Ectodermal cell (in vitro differentiated cells): ENCODE data around the gene MAPT.

ENCODE experiments used
- H3K27ac ChIP-seq: 2 replicates; pipeline ENCODE4 v1.7.0; 2013; ENCODE audit warnings: mild to moderate bottlenecking, low read depth, low read length; ENCODE audit not compliant: insufficient read depth, poor library complexity, severe bottlenecking
- H3K27me3 ChIP-seq: 2 replicates; pipeline ENCODE4 v1.7.0; 2013; ENCODE audit warnings: mild to moderate bottlenecking, low read length; ENCODE audit not compliant: insufficient read depth, control insufficient read depth, poor library complexity, severe bottlenecking
- H3K36me3 ChIP-seq: one replicate; pipeline ENCODE4 v1.7.0; 2013; ENCODE audit warnings: low read length; ENCODE audit not compliant: control insufficient read depth, insufficient read depth
- H3K4me1 ChIP-seq: one replicate; pipeline ENCODE4 v1.7.0; 2013; ENCODE audit warnings: low read length; ENCODE audit not compliant: control insufficient read depth, insufficient read depth
- H3K4me3 ChIP-seq: 2 replicates; pipeline ENCODE4 v1.7.0; 2013; ENCODE audit warnings: low read depth, low read length, control low read depth; ENCODE audit not compliant: insufficient read depth
- H3K9me3 ChIP-seq: 2 replicates; pipeline ENCODE4 v1.7.0; 2013; ENCODE audit warnings: mild to moderate bottlenecking, low read length, moderate library complexity; ENCODE audit not compliant: control insufficient read depth
- WGBS, 2 experiments: methylation state at CpG; one replicate each; pipeline ENCODE4 v1.1.7; 2013; ENCODE audit warnings: missing lambda C conversion rate in 2 of 2; 5-methylcytosine and 5-hydroxymethylcytosine counted together

Gene MAPT

DNA sequence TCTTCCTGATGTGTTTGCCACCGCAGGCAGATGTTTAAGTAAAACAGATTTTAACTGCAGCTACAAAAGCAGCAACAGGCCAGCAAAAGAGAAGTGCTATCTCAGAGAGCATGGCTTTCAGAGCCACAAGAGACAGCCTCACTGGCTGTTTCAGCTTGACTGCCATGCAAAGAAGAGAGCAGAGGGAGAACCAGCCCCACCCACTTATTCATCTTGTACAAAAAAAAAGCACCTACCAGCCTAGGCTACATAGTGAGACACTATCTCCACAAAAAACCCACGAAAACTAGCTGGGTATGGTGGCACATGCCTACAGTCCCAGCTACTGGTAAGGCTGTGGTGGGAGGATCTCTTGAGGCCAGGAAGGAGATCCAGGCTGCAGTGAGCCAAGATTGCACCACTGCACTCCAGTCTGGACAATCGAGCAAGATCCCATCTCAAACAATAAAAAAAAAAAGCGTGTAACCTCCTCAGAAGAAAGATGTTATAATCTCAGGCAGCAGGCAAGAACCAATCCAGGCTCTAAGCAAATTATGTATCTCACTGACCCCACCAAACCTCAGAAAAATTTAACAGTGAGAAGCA lies 134.7 kb downstream of the MAPT start:
- 88 to 94% methylated on average over 4 of the region's 4 CpGs for WGBS, 2 experiments
- H3K9me3 ChIP-seq, result no peaks in the 10 kb centered on the region
- H3K27ac ChIP-seq, result no peak overlapping the region
- no peaks in the 10 kb centered on the region for H3K27me3 ChIP-seq
- peaks cover 12% of the 10 kb centered on the region for H3K4me1 ChIP-seq
- H3K4me3 ChIP-seq, result no peak overlapping the region
- H3K36me3 ChIP-seq, result peaks cover 33% of the 10 kb centered on the region

DNA sequence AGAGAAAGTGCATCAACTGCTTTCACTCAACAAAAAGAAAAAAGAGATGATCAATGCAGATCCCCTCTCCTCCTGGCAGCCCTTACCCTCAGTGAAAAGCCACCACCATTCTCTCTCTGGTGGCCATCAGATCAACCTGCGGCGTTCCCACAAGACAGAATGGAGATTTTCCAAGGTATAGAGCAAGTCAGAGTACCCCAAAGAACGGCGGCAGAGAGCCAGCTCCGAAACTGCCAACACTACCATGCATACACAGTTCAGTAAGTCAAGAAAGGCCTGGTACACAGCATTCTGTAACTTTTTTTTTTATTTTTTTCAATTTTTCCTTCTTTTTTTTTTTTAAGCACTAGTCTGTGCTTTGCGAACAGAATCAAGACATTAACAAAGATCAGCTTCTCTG lies 135.3 kb downstream of the MAPT start:
- Histone ChIP-seq H3K9me3 (no peaks in the 10 kb centered on the region), H3K4me1 (peaks cover 12% of the 10 kb centered on the region), H3K27ac (no peak overlapping the region), H3K4me3 (no peak overlapping the region), H3K36me3 (peaks cover 38% of the 10 kb centered on the region), H3K27me3 (no peaks in the 10 kb centered on the region)
- 93 to 96% methylated on average over 6 of the region's 6 CpGs for WGBS, 2 experiments

DNA sequence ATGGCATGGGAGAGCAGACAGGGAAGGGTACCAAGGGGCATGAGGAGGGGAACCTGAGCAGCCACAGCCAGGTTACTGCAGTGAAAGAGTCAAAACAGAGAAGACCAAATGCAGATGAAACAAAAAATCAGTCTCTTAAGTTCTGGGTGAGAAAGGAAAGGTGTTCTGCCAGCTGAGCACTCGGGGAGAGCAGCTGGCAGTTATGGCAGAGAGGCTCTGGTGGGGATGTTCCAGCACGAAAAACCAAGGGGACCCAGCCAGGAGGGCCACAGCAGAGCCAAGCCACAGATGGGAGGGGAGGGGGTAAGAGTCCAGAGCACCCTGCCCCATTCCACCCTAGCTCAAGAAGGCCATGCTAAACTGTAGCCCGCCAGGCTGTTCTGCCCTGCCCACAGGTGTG lies 136.4 kb downstream of the MAPT start:
- no peaks in the 10 kb centered on the region for H3K9me3 ChIP-seq
- peaks cover 48% of the 10 kb centered on the region for H3K36me3 ChIP-seq
- WGBS, 2 experiments, result 92 to 96% methylated on average over 3 of the region's 3 CpGs

DNA sequence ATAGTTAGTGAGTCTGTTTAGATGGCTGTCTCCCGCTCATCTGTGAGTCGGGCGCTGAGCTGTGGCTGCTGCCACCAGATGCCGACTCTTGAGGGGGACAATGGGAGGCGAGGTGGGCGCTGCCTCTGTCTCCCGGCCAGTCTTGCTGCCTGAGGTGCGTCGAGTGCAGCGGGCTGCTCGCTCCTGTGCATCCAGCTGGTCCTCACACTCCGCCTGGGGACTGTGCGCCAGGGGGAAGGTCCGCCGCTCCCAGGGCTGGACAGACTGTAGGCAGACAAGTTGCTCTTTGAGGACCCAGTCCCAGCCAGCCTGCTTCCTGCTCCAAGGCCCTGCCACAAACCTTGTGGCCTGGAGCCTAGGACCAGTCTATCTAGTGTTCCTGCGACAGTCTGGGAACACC lies 137.1 kb downstream of the MAPT start:
- H3K4me1 ChIP-seq, result peaks cover 7% of the 10 kb centered on the region
- H3K36me3 ChIP-seq, result peaks cover 54% of the 10 kb centered on the region
- WGBS, 2 experiments, result 95 to 96% methylated on average over 16 of the region's 16 CpGs
- H3K4me3 ChIP-seq, result no peak overlapping the region
- H3K27me3 ChIP-seq, result no peaks in the 10 kb centered on the region
- no peaks in the 10 kb centered on the region for H3K9me3 ChIP-seq
- H3K27ac ChIP-seq, result no peak overlapping the region

More for the DNA sequence above, 136.4 kb downstream of the MAPT start:
- H3K4me3 ChIP-seq, result no peak overlapping the region
- H3K4me1 ChIP-seq, result peaks cover 7% of the 10 kb centered on the region
- no peak overlapping the region for H3K27ac ChIP-seq
- no peaks in the 10 kb centered on the region for H3K27me3 ChIP-seq

DNA sequence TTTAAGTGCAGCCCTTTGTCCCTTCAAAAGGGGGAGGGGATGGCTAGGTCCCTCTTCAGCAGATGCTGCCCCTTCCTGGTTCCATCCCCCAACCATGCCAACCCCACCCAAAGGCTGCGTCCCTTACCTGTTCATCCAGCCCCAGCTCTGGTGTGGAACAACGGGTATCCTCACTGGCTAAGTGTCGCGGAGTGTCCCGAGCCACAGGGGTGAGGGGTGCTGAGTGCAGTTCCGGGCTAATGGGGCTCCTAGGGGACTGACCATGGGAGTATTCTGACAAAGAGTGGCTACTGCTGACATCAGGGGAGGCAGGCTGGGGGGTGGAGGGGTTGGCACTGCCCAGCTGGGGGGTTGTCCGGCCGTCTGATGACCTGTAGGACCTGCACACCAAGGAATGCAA lies 137.6 kb downstream of the MAPT start:
- H3K36me3 ChIP-seq, result peaks cover 59% of the 10 kb centered on the region
- no peaks in the 10 kb centered on the region for H3K9me3 ChIP-seq
- H3K27me3 ChIP-seq, result no peaks in the 10 kb centered on the region
- 90% methylated on average over 8 of the region's 8 CpGs for WGBS, 2 experiments
- H3K4me3 ChIP-seq, result no peak overlapping the region
- peaks cover 7% of the 10 kb centered on the region for H3K4me1 ChIP-seq
- H3K27ac ChIP-seq, result no peak overlapping the region

DNA sequence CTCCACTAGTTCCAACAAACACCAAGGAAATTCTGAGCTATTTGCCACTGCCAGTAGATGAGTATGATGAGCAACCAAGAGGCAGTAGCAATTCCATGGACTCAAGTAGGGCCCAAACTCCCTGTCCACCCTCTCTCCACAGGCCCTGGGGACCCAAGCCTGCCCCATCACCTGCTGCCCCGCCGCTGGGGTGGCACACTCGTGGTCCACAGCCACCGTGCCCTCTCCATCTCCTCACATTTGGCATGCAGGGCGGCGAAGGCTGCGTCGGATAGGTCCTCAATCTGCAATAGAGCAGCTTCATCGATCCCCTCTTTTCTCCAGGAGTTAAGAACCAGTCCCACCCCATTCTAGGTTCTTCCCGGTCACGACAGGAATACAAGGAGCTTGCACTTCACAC lies 138.6 kb downstream of the MAPT start:
- Histone ChIP-seq H3K4me1 (no peaks in the 10 kb centered on the region), H3K9me3 (no peaks in the 10 kb centered on the region), H3K36me3 (peaks cover 68% of the 10 kb centered on the region), H3K27ac (no peak overlapping the region), H3K27me3 (no peaks in the 10 kb centered on the region), H3K4me3 (no peak overlapping the region)
- 94 to 96% methylated on average over 11 of the region's 11 CpGs for WGBS, 2 experiments

DNA sequence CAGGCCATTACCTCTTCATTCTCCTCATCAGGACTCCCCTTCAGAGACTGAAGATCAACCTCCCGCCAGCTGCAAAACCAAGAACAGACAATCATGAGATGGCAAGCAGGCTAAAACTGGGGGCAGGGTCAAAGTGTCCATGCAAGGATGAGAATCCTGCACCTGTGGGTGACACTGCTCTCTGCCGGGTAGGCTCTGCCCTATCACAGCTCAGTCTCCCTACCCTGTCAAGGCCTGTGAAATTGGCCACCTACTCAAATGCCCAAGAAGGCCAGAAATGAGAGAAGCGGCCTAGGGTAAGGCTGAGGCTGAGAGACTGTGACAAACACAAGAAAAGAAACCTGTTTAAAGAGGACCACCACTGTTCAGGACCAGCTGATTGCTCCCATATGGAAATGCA lies 139.0 kb downstream of the MAPT start:
- WGBS, 2 experiments, result 95% methylated on average over 3 of the region's 3 CpGs
- Histone ChIP-seq H3K9me3 (no peaks in the 10 kb centered on the region), H3K4me1 (no peaks in the 10 kb centered on the region), H3K4me3 (no peak overlapping the region), H3K27me3 (no peaks in the 10 kb centered on the region), H3K27ac (no peak overlapping the region), H3K36me3 (peaks cover 73% of the 10 kb centered on the region)

DNA sequence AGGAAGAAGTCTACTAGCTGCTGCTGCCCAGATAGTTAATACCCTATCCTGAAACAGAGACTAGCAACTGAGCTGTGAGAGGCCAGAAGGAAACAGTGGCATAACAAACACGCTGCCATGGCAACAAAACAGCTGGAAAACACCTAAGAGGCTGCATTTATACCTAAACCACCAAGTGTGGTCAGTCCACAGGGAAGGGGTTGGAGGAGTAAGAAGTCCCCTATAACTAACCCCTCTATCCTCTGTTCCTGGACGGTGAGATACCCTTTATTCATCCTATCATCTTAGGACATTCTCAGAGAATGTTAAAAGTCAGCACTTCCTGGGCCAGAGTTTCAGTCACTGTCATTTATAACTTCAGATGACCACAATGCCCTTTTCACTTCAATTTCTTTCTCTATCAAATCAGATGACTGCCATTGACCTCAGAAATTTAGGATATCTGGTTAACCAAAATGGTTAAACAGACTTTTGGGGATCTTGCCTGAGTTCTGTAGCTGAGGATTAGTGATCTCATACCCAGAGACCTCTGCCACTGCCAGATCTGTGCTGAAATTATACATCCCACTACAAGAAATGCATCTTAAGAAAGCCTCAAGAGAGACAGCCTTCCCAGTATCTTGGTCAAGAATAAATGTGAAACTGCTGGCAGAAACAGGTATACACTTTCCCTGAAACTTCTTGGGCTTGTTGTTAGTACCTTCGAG lies 140.9 kb downstream of the MAPT start:
- Histone ChIP-seq H3K4me1 (no peaks in the 10 kb centered on the region), H3K9me3 (no peaks in the 10 kb centered on the region), H3K27ac (no peak overlapping the region), H3K4me3 (no peak overlapping the region), H3K27me3 (no peaks in the 10 kb centered on the region), H3K36me3 (peaks cover 87% of the 10 kb centered on the region)
- WGBS, 2 experiments, result 94 to 96% methylated on average over 3 of the region's 3 CpGs

DNA sequence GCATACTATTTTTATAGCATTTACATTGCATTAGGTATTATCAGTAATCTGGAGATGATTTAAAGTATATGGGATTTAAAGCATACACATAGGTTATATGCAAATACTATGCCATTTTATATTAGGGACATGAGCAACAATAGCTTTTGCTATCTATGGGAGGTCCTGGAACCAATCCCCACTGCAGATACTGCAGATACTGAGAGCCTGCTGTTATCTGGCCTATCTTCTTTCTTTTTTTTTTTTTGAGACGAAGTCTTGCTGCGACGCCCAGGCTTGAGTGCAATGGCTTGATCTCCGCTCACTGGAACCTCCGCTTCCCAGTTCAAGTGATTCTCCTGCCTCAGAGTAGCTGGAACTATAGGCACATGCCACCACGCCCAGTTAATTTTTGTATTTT lies 142.1 kb downstream of the MAPT start:
- 91 to 94% methylated on average over 6 of the region's 6 CpGs for WGBS, 2 experiments
- Histone ChIP-seq H3K27ac (no peak overlapping the region), H3K27me3 (no peaks in the 10 kb centered on the region), H3K4me3 (no peak overlapping the region), H3K4me1 (no peaks in the 10 kb centered on the region), H3K9me3 (no peaks in the 10 kb centered on the region), H3K36me3 (peaks cover 79% of the 10 kb centered on the region)

DNA sequence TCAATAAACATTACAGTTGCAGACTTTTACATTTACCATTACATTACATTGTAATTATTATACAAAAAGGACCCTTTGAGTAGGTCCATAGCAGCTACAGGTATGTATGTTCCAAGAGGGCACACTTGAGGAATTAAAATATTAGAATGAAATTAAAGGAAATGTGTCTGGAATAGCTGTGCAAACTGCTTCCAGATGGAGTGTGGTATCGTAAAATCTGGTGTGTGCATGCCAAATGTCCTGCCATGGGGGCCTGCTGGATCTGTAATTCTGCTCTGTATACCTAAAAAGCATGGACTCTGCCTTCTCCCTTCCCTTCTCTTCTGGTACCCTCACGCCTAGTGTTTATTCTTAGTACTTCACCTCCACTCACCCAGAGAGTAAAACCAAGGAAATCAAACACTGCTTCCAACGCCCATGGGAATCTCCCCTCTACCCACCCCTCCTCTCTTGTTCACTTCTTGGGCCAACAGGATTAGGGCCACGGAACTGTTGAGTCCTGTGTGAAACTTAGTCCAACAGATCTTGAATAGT lies 143.4 kb downstream of the MAPT start:
- no peak overlapping the region for H3K27ac ChIP-seq
- H3K27me3 ChIP-seq, result no peaks in the 10 kb centered on the region
- no peak overlapping the region for H3K4me3 ChIP-seq
- no peaks in the 10 kb centered on the region for H3K9me3 ChIP-seq
- H3K36me3 ChIP-seq, result peaks cover 66% of the 10 kb centered on the region
- no peaks in the 10 kb centered on the region for H3K4me1 ChIP-seq
- 92 to 93% methylated on average over 4 of the region's 4 CpGs for WGBS, 2 experiments
